Amniotic epithelial cell (primary cell): ENCODE results near the gene CEP72.
A peak's percentile ranks its signal among the peaks of the same experiment; 100 is the strongest.
"Not testable (repeated sequence)": the region's sequence is repeated elsewhere in the genome, so short reads cannot be mapped to it uniquely, and the experiment has no call there.

Source experiments
- DNase-seq: peaks from one replicate; pipeline ENCODE4 v3.0.0-alpha.2; 2010; ENCODE audit warnings: low read depth

CEP72 gene

DNA sequence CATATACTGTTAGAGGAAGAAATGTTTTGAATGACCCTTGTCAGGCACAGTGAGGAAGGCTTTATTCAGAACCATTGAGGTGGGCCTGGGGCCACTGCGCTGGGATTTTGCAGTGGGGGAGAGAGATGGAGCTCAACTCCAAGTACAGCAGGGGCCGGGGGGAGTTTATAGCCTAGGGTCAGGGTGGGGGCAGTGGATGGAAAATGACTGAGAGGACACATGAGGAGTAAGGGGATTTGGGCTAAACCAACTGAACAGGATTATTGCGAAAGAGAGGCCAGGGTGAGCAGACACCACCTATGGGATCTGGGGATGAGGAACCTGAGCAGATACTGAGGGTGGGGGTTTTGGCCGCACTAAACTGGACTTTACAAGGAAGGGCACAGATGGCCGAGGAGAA lies 6.3 kb downstream of the CEP72 start:
- no peak for DNase-seq

DNA sequence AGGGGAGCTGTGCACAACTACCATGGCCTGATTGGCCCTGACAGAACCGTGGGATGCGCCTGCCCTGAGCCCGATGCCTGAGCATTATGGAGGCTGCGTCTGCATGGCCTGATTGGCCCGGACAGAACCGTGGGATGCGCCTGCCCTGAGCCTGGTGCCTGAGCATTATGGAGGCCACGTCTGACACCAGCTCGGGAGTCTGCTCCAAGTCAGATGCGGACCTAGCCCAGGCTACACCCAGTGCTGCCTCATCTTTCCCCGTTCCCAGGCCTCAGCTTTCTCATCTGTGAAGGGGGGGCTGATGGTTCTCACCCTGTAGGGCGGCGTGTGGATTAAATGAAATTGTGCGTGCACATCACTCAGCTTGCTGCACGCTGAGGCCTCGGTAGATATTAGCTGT lies 7.3 kb downstream of the CEP72 start:
- no peak for DNase-seq

DNA sequence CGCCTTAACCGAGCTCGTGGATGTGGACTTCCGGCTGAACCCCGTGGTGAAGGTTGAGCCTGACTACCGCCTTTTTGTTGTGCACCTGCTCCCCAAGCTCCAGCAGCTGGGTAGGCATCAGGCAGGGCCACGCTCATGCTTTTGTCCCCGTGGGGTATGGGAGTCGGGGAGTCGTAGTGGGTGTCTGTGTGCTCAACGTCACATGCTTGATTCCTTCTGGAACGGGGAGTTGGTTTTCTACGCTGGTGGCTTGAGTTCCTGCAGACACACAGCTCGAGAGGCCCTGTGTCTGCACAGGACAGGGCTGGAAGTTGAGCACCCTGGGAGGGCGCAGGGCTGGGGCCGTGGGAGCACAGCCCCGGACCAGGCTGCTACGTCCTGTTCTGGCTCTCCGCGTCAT lies 8.0 kb downstream of the CEP72 start:
- DNase-seq, result no peak

DNA sequence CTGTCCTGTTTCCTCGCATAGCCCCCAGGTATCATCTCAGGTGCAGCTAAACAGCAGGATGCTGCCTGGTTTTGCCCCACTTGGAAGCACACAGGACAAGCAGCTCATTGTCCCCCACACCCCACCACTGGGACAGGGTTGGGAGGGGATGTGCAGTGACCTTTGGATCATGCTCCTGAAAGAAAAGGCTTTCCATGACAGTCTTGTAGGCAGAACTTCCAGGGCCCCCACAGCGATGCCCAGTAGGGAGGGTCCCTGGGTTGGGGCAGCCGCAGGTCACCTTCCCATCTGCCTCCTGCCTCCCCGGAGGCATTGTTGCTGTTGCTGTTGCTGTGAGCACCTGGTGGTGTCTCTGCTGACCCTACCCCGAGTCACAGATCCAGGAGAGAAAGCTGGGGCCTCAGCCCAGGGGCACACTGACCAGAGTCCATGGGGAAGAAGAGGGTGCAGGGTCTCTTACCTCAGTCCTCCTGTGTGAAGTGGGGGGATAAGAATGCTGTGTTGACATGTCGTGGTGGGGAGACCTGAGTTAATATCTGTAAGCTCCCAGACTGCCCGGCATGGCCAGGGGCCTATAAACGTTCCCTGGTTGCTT lies 8.5 kb downstream of the CEP72 start:
- DNase-seq, result no peak

DNA sequence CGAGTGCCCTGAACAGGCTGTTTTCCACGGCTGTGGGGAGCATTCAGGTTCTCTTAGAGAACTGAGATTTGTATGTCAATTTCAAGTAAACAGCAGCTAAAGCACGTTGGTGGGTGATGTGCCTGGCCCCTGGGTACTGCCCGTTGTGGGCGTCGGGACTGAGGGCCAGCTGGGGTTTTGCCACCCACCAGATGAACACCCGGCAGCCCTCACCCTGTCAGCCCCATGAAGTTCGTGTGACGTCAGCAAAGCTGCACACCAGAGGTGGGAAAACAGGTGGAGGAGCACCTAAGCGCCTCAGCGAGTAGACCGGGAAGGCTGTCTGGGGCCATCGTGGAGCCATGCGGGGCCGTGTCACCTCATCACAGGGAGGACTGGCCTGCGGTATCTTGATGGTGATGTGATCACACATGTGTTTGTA lies 9.2 kb downstream of the CEP72 start:
- no peak for DNase-seq

DNA sequence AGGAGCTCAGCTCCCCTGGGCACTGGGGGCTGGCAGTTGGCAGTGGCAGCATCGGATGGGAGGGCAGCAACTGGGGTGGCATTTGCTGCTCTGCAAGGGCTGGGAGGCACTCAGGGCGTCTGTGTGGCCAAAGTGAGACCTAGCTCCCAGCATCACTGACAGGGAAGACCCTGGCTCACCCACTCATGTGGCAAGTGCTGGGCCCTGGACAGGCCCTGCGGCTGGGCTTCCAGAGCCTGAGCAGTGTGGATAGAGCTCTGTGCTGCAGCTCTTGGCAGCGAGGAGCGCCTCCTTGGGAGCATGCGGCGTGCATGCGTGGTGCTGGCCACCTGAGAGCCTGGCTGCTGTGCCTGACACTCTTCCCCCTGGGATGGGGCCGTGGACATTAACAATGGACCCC lies 10.2 kb downstream of the CEP72 start:
- no peak for DNase-seq

DNA sequence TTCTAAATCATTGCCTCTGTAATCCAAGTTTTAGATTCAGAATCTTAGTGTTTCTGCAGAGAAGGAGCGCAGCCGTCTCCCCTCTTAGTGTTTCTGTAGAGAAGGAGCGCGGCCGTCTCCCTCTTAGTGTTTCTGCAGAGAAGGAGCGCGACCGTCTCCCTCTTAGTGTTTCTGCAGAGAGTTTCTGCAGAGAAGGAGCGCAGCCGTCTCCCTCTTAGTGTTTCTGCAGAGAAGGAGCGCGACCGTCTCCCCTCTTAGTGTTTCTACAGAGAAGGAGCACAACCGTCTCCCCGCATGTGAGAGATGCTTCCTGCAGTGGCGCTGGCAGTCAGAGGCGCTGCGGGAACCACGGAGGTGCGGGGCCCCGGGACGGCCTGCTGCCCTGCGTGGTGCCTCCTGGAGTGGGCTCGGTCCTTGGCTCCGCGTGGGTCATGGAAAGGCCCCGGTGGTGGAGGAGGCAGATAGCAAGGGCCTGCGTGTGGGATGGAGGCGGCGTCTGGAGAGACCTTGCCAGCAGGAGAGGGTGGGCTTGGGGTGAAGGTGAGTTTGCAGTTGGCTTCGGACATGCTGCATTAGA lies 10.9 kb downstream of the CEP72 start:
- DNase-seq, result no peak

DNA sequence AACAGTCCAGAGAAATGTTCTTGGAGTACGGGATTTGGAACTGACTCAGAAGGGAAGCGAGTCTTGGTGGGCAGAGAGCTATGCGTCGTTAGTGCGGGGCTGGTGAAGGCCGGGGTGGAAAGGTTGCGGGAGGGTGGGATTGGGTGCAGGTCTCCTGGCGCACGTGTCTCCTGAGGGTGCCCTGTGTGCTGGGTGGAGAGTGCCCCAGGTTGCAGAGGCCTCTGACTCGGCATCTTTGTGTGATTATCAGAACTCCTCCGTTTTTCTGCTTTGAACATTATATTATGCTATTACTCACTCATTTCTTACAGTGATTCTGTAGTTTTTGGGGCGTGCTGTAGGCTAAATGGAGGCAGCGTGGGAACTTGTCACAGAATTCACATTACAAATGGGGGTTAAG lies 11.4 kb downstream of the CEP72 start:
- no peak for DNase-seq

DNA sequence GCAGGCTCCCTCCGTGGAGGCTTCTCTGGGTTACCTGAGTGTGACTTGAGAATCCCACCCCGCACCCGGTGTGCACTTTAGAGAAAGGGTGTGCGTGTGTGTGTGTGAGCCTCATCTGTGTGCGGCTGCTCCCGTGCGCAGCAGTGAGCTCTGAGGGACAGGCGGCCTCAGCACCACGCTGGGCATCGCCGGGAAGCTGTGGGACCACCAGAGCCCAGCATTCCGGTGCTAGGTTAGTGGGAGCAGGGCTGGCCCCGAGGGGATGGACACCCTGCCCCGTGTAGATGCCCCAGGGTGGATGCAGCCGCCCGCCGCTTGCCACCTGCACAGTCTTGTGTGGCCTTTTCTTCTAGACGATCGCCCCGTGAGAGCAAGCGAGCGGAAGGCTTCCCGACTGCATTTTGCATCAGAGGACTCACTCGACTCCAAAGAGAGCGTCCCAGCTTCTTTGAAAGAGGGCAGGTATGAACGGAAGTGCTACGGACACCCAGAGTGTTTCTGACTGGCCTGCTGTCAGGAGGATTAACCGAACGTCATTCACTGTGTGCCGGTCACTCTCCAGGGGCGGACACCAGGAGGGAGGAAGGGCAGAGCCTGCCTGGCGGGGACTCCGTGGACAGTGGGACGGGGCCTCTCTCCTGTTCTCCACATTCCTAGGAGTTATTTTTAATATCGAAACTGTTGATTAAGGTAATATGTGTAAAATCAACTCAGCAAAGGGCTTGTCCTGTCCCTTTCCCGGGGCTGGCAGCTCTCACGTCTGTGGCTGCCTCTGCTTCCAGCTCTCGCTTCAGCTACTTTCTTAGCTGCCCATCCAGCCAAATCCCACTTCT lies 12.2 kb downstream of the CEP72 start:
- DNase-seq, result no peak

DNA sequence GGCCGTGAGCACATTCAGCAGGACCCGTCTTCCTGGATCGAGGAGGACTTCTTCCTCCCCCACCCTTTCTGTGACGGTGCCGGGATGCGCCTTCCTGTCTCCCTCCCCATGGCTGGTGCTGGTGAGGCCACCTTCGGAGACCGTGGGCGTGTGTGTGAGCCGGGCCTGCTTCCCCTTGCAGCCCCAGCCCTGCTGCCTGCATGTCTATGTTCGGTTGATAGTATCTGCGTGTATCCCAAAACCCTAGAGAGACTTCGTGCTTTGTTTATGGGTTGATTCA lies 12.8 kb downstream of the CEP72 start:
- no peak for DNase-seq

DNA sequence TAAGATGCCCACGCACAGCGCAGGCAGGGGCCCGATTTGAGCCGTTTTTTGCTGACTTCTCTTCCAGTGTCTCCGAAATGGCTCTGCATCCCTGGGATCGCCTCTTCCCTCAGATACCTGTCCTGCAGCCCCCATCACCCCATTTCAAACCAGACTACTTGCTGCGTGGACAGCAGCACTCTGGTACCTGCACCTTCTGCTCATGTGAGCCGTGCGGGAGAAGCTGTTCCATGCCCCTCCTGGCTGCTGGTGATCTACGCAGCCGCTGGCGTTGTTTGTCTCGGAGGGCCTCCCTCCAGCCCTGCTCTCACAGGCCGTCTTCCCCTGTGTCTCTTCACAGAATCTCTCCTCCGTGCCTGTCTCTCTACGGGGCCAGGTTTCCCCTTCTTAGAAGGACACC lies 13.4 kb downstream of the CEP72 start:
- no peak for DNase-seq

DNA sequence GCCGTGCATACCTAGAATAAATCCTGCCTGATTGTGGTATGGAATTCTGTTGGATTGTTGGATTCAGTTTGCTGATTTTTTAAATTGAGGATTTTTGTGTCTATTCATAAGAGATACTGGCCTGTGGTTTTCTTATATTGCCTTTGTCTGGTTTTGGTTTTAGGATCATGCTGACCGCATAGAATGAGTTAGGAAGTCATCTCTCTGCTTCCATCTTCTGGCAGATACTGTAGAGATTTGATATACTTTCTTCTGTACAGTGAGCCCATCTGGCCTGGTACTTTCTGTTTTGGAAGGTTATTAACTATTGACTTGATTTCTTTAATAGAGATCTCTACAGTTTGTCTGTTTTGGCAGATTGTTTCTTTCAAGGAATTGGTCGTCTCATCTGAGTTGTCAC lies 14.7 kb downstream of the CEP72 start:
- peak; percentile 6 for DNase-seq

DNA sequence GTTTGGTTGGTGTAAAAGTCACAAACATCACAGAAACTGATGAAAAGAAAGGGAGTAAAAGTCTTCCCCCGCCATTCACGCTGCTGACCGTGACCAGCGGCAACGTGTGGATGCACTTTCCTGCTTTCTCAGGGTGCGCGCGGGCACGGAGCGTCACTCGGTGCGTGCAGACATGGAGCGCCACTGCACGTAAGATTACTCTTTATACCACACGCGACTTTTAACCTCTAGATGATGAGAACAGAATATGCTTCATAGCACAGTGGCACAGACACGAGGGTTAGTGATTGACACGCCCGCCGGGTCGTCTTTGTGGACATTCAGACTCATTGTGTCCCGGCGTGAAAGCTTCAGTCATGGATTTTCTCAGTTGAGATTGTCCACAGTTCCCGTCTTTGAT lies 15.7 kb downstream of the CEP72 start:
- DNase-seq, result no peak

DNA sequence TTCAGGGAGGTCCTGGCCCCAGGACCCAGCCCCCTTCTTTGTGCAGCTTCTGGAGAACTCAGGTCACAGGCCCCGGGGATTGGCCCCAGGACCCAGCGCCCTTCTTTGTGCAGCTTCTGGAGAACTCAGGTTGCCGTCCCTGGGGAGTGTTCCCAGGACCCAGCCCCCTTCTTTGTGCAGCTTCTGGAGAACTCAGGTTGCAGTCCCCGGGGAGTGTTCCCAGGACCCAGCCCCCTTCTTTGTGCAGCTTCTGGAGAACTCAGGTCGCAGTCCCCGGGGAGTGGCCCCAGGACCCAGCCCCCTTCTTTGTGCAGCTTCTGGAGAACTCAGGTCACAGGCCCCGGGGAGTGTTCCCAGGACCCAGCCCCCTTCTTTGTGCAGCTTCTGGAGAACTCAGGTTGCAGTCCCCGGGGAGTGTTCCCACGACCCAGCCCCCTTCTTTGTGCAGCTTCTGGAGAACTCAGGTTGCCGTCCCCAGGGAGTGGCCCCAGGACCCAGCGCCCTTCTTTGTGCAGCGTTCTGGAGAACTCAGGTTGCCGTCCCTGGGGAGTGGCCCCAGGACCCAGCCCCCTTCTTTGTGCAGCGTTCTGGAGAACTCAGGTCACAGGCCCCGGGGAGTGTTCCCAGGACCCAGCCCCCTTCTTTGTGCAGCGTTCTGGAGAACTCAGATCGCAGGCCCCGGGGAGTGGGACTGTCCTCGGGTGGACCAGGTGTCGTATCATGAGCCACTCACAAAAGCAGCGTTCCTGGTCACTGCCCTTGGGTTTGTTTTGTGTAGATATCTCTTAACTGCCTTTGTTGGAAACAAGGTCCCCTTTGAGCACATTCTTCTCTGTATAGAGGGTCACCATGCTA lies 16.4 kb downstream of the CEP72 start:
- not testable (repeated sequence) for DNase-seq

DNA sequence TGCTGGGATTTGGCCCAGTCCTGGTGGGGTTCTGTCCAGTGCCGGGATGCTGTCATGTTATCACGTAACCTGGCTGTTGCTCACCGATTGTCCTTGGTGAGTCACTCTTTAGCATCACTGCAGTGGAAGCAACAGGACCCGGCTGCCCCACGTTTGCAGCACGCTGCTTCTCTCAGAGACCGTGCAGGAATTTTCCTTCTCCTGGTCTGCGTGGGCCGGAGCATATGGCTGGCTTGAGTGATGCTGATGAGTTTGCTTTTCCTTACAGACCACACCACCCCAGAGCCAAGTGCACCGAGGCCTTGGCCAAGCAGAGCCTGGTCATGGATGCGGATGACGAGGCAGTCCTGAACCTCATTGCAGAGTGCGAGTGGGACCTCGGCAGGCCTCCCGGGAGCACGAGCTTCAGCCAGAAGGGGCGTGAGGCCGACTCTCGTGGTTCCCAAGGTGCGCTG lies 21.4 kb downstream of the CEP72 start:
- DNase-seq, result peak; percentile 78

DNA sequence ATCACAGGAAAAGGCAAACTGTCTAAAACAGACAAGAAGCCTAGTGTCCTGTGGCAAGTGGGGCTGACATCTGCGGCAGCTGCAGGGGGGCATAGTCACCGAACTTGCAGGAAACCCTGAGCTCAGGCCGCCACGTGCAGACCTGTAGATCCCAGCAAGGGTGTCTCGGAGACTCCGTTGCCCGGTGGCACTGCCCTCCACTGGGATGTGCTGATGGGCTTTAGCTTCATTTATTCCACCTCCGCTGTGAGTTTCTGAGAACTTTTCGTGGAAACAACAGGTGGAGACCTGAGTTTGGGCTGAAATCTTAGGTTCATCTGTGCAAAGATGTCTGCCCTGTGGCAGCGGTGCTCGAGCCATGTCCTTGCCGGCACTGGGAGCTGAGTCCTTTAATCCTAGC lies 22.1 kb downstream of the CEP72 start:
- DNase-seq, result no peak

DNA sequence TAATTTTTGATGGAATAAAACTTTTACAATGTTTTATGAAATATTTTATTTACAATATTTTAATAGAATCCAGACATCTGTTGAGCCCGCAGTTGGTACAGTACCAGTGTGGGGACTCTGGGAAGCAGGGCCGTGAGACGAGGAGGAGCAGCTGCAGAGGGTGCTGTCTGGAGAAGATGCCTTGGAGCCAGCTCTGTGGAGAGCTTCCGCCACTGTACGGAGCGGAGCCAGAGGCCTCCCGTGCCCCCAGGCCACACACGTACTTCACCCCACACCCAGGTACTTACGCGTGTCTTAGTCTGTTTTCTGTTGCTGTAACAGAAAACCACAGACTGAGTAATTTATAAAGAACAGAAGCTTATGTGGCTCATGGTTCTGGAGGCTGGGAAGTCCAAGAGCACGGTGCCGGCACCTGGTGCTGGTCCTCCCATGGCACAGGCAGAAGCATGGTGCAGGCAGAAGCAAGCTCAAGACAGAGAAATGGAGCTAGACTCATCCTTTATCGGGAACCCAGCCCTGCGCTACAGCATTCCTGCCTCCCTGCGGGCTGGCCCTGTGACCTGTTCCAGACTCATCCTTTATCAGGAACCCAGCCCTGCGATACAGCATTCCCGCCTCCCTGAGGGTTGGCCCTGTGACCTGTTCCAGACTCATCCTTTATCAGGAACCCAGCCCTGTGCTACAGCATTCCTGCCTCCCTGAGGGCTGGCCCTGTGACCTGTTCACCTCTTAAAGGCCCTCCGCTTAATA lies 23.3 kb downstream of the CEP72 start:
- DNase-seq, result no peak

DNA sequence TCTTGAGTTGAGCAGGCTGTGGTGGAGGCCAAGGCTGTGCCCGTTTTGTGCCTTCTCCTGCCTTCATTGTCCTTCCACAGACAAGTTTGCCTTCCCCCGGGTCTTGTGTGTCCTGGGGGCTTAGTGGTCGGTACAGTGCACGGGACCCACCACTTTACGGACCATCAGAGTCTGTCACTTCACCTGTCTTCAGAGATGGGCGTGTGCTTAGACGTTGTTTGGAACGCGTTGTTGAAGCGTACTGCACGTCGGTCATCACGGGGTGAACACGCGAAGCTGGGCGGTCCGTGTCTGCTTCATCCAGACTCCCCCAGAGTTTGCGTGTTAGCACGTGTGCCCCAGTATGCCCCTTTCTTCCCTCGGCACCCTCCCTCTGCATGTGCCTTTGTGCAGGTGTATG lies 24.8 kb downstream of the CEP72 start:
- DNase-seq, result no peak

DNA sequence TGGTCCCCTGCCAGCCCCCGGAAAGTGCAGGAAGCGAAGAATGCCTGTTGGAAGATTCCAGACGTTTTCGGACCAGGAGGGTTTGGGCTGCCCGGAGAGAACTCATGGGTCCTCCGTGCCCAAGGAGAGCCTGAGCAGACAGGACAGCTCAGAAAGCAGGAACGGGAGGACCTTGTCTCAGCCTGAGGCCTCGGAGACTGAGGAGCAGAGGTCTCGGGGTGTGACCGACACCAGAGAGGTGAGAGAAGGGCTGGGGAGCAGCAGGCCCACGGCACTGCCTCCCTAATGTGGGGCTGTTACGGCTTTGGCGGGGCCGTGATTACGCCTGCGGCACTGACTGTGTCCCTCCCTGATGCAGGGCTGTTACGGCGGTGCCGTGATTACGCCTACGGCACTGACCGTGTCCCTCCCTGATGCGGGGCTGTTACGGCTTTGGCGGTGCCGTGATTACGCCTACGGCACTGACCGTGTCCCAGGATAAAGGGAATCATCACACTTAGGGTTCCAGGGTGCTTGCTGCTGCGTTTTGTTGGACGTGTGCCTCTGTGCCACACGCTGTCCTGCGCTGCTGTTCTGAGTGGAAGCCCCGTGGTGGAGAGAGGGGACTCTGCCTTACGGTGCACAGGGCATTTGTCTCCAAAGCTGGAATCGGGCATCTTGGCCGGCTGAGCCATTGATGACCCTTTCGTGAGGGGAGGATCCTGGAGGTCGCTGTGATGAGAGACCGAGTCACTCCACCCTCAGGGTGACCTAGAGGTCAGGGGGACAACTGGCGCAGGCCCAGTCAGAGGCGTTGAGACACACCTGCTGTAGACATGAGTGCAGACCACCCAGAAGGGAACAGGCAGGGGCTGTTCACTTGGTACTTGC lies 25.7 kb downstream of the CEP72 start:
- DNase-seq, result no peak

DNA sequence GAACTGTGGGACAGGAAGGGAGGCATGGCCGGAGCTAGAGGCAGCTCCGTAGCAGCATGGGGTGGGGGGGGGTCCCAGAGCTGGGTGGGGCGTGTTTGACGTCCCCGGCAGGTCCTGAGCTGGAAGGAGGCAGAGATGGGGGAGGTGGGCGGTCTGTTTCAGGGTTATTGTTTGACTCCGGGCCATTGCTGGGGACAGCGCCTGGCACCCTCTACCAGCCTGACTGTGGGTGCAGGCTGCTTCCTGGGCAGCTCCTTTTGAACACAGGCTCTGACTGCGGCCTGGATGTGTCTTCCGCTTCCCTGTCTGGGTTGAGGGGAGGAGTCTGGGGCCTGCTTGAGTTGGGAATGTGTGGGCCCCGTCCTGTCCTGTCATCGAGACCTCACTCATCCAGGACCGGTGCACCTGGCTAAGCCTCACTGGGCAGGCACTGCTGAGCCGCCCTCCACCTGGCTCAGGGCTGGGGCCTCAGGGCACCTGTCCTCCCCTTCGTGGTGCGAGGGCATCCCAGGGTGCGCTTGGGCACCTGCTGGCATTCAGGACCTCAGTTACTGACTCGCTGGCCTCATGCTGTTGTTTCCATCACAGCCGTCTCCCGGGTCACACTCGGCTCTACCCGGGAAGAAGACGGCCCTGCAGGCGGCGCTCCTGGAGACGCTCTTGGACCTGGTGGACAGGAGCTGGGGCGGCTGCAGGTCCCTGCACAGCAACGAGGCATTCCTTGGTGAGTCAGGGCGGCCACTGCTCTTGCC lies 26.5 kb downstream of the CEP72 start:
- no peak for DNase-seq

DNA sequence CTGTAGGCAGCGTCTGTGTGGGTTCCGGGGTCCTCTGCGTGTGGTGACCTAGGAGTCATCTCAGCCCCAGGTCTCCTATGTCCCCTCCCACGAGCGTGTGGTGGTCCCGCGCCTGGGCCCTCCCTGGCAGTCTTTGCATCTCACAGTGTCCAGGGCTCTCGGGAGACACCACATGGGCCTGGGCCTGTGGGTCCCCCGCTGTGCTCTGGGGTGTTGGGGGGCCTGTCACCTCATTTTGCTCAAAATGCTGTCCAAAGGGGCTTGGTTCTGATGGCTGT lies 27.1 kb downstream of the CEP72 start:
- no peak for DNase-seq
